Activated CD4-positive, CD25-positive, alpha-beta regulatory T cell treated with anti-CD3 and anti-CD28 coated beads, Interleukin-2, amount 50 U/mL, for 24 hours (primary cell): Measurements from ENCODE around the gene PHOSPHO2.
"Not testable (repeated sequence)": the region's sequence is repeated elsewhere in the genome, so short reads cannot be mapped to it uniquely, and the experiment has no call there.

Source experiments
- ATAC-seq, 2 donors: fragments of 150-1000 bp; cut with Tn5 transposase; one replicate each; pipeline ENCODE4 v1.10.0; 2021; ENCODE audit warnings: mild to moderate bottlenecking in 1 of 2, moderate library complexity in 1 of 2

Gene PHOSPHO2

GRCh38 chr2:169684712-169685111 is 9.6 kb upstream of the PHOSPHO2 start:
- ATAC-seq, result not testable (repeated sequence)

- not testable (repeated sequence) for ATAC-seq
These were observed 7.4 kb upstream of the PHOSPHO2 start for GRCh38 chr2:169686825-169687224.

GRCh38 chr2:169687943-169688342 is 6.3 kb upstream of the PHOSPHO2 start:
- not testable (repeated sequence) for ATAC-seq

- ATAC-seq, result no peak
These were observed 3.3 kb upstream of the PHOSPHO2 start for GRCh38 chr2:169690958-169691357.

GRCh38 chr2:169692718-169693117 is 1.6 kb upstream of the PHOSPHO2 start:
- ATAC-seq, result no peak

- no peak for ATAC-seq
These were observed 909 bp upstream of the PHOSPHO2 start for GRCh38 chr2:169693360-169693759.

GRCh38 chr2:169694894-169695260 is 608 bp downstream of the PHOSPHO2 start:
- no peak for ATAC-seq

GRCh38 chr2:169696381-169696780 is 2.1 kb downstream of the PHOSPHO2 start:
- no peak for ATAC-seq

- ATAC-seq, result not testable (repeated sequence)
These were observed 4.9 kb downstream of the PHOSPHO2 start for GRCh38 chr2:169699173-169699572.

GRCh38 chr2:169702996-169703395 is 8.7 kb downstream of the PHOSPHO2 start:
- ATAC-seq, result no peak

GRCh38 chr2:169704160-169704708 is 10.0 kb downstream of the PHOSPHO2 start:
- ATAC-seq, result no peak

- ATAC-seq, result no peak
These were observed 11.7 kb downstream of the PHOSPHO2 start for GRCh38 chr2:169705927-169706326.

- no peak for ATAC-seq
These were observed 13.4 kb downstream of the PHOSPHO2 start for GRCh38 chr2:169707626-169708025.

GRCh38 chr2:169709331-169709730 is 15.1 kb downstream of the PHOSPHO2 start:
- ATAC-seq, result no peak

- ATAC-seq, result no peak
These were observed 15.7 kb downstream of the PHOSPHO2 start for GRCh38 chr2:169709981-169710380.

GRCh38 chr2:169711751-169712509 is 17.7 kb downstream of the PHOSPHO2 start:
- ATAC-seq, result no peak

- no peak for ATAC-seq
These were observed 18.5 kb downstream of the PHOSPHO2 start for GRCh38 chr2:169712791-169713227.

- no peak for ATAC-seq
These were observed 19.1 kb downstream of the PHOSPHO2 start for GRCh38 chr2:169713331-169713730.

- no peak for ATAC-seq
These were observed 20.4 kb downstream of the PHOSPHO2 start for GRCh38 chr2:169714699-169715098.

- no peak for ATAC-seq
These were observed 21.3 kb downstream of the PHOSPHO2 start for GRCh38 chr2:169715379-169716237.

- ATAC-seq, result no peak
These were observed 22.1 kb downstream of the PHOSPHO2 start for GRCh38 chr2:169716238-169716886.

- ATAC-seq, result no peak
These were observed 22.8 kb downstream of the PHOSPHO2 start for GRCh38 chr2:169716938-169717690.
